H1 (cell line): ENCODE measurements around the gene NECTIN1. TPM values are rescaled to one million over a fixed set of nuclear protein-coding genes. Genes with fewer than 3 reads are reported as not detected.

Source experiments
- CTCF ChIA-PET: fragments of 300-600 bp; sonication (Branson Sonifier 250); formaldehyde crosslinking; loops from one replicate; lab custom pipeline; 2021; ENCODE audit not compliant: partially characterized antibody; lab: Charles Lee
- POLR2A ChIA-PET: fragments of 300-600 bp; sonication (Branson Sonifier 250); formaldehyde crosslinking; loops from one replicate; lab custom pipeline; 2021; ENCODE audit warnings: inconsistent platforms; ENCODE audit not compliant: partially characterized antibody; lab: Charles Lee
- DNase-seq, 2 experiments: peaks; one replicate each; pipeline versions ENCODE4 v3.0.0 to v3.0.0-alpha.2; 2010 to 2022; ENCODE audit warnings: low spot score in 2 of 2, low read depth in 1 of 2, mixed read lengths in 1 of 2
- FAIRE-seq: peaks from 2 replicates; lab custom pipeline; 2011; peaks lifted over from hg19 to GRCh38; lab: Jason Lieb, UNC
- H2AFZ ChIP-seq: 2 replicates; pipeline ENCODE4 v1.8.1; 2012; ENCODE audit warnings: low read length, inconsistent platforms
- H2AK5ac ChIP-seq: 2 replicates; pipeline ENCODE4 v1.6.1; 2013; ENCODE audit warnings: low read depth, low read length
- H2BK120ac ChIP-seq: replicated peaks from 2 replicates; pipeline ENCODE3; 2013; ENCODE audit warnings: low read depth, low read length, inconsistent platforms
- H2BK12ac ChIP-seq: 2 replicates; pipeline ENCODE4 v1.6.1; 2013; ENCODE audit warnings: low read depth, low read length
- H2BK15ac ChIP-seq: 2 replicates; pipeline ENCODE4 v1.6.1; 2013; ENCODE audit warnings: low read length
- H2BK20ac ChIP-seq: 2 replicates; pipeline ENCODE4 v1.6.1; 2013; ENCODE audit warnings: low read length
- H2BK5ac ChIP-seq: 2 replicates; pipeline ENCODE4 v1.6.1; 2013; ENCODE audit warnings: low read depth, low read length
- H3K14ac ChIP-seq: 2 replicates; pipeline ENCODE4 v1.6.1; 2013; ENCODE audit warnings: inconsistent platforms; ENCODE audit not compliant: insufficient read length
- H3K18ac ChIP-seq: 2 replicates; pipeline ENCODE4 v1.6.1; 2013; ENCODE audit warnings: low read length; ENCODE audit errors: extremely low read depth
- H3K23ac ChIP-seq: 2 replicates; pipeline ENCODE4 v1.6.1; 2013; ENCODE audit warnings: inconsistent platforms; ENCODE audit not compliant: insufficient read length
- H3K23me2 ChIP-seq: 2 replicates; pipeline ENCODE4 v1.6.1; 2013; ENCODE audit warnings: low read depth, low read length
- H3K27ac ChIP-seq: 2 replicates; pipeline ENCODE4 v1.6.1; 2011; ENCODE audit warnings: low read depth, low read length, inconsistent platforms
- H3K27me3 ChIP-seq, 4 experiments: replicated peaks in 1 of 4; 1 replicate in 1 of 4; 2 replicates in 3 of 4; pipeline versions ENCODE4 v1.6.1 to v1.8.1; 2011 to 2013; ENCODE audit warnings: low read length in 3 of 4, mild to moderate bottlenecking in 3 of 4, inconsistent platforms in 2 of 4, mixed read lengths in 2 of 4, moderate library complexity in 1 of 4; ENCODE audit not compliant: control insufficient read depth in 3 of 4, insufficient read depth in 3 of 4; ENCODE audit errors: extremely low read depth in 1 of 4
- H3K36me3 ChIP-seq, 4 experiments: 2 replicates each; pipeline versions ENCODE4 v1.6.1 to v1.8.1; 2011 to 2013; ENCODE audit warnings: mild to moderate bottlenecking in 4 of 4, low read length in 3 of 4, moderate library complexity in 2 of 4, control low read depth in 1 of 4, inconsistent platforms in 1 of 4; ENCODE audit not compliant: insufficient read depth in 4 of 4, control insufficient read depth in 2 of 4
- H3K4ac ChIP-seq: replicated peaks from 2 replicates; pipeline ENCODE3; 2013; ENCODE audit warnings: low read length, low read depth, mixed read lengths, inconsistent platforms; ENCODE audit not compliant: insufficient read length
- H3K4me1 ChIP-seq, 4 experiments: replicated peaks in 1 of 4; 1 replicate in 1 of 4; 2 replicates in 3 of 4; pipeline versions ENCODE4 v1.6.1 to v1.8.1; 2011 to 2013; ENCODE audit warnings: low read length in 3 of 4, inconsistent platforms in 2 of 4, mixed read lengths in 1 of 4; ENCODE audit not compliant: insufficient read depth in 4 of 4, control insufficient read depth in 3 of 4
- H3K4me2 ChIP-seq, 2 experiments: 2 replicates each; pipeline versions ENCODE4 v1.6.1 to v1.8.1; 2011 to 2013; ENCODE audit warnings: low read depth in 2 of 2, low read length in 2 of 2, control low read depth in 1 of 2, inconsistent platforms in 1 of 2, mild to moderate bottlenecking in 1 of 2; ENCODE audit not compliant: insufficient read depth in 1 of 2
- H3K4me3 ChIP-seq, 4 experiments: fragments of 200-600, 300-600 bp in 1 of 4; sonication (generic), shearing (Covaris generic), sonication (Bioruptor Twin) in 1 of 4; 2 replicates each; pipeline versions ENCODE4 v1.5.1 to v1.8.1; 2011 to 2016; ENCODE audit warnings: low read length in 4 of 4, low read depth in 3 of 4, control low read depth in 2 of 4, inconsistent platforms in 2 of 4, mild to moderate bottlenecking in 2 of 4, mixed read lengths in 1 of 4, moderate library complexity in 1 of 4; ENCODE audit not compliant: insufficient read depth in 2 of 4; ENCODE audit errors: extremely low read depth in 1 of 4
- H3K56ac ChIP-seq: replicated peaks from 2 replicates; pipeline ENCODE3; 2013; ENCODE audit warnings: low read depth, mild to moderate bottlenecking, mixed read lengths, low read length, inconsistent platforms; ENCODE audit not compliant: insufficient read length
- H3K79me1 ChIP-seq: 2 replicates; pipeline ENCODE4 v1.6.1; 2013; ENCODE audit warnings: low read depth, low read length, control low read depth
- H3K79me2 ChIP-seq, 2 experiments: 2 replicates each; pipeline versions ENCODE4 v1.6.1 to v1.8.1; 2012 to 2013; ENCODE audit warnings: low read length in 2 of 2, mild to moderate bottlenecking in 2 of 2, inconsistent platforms in 1 of 2; ENCODE audit not compliant: insufficient read depth in 2 of 2, control insufficient read depth in 1 of 2
- H3K9ac ChIP-seq, 4 experiments: replicated peaks in 1 of 4; 1 replicate in 1 of 4; 2 replicates in 3 of 4; pipeline versions ENCODE4 v1.6.1 to v1.8.1; 2011 to 2013; ENCODE audit warnings: low read depth in 3 of 4, low read length in 3 of 4, control low read depth in 2 of 4, mild to moderate bottlenecking in 2 of 4, moderate library complexity in 2 of 4, inconsistent platforms in 1 of 4; ENCODE audit errors: extremely low read depth in 1 of 4
- H3K9me3 ChIP-seq, 2 experiments: 2 replicates each; pipeline versions ENCODE4 v1.6.1 to v1.8.1; 2012 to 2013; ENCODE audit warnings: mild to moderate bottlenecking in 2 of 2, moderate library complexity in 2 of 2, control low read depth in 1 of 2, inconsistent platforms in 1 of 2, low read depth in 1 of 2, low read length in 1 of 2, mixed read lengths in 1 of 2; ENCODE audit not compliant: insufficient read depth in 2 of 2
- H4K20me1 ChIP-seq, 2 experiments: replicated peaks in 1 of 2; 2 replicates each; pipeline versions ENCODE3 to v1.8.1; 2011 to 2013; ENCODE audit warnings: inconsistent platforms in 2 of 2, low read length in 2 of 2, mild to moderate bottlenecking in 1 of 2; ENCODE audit not compliant: insufficient read depth in 2 of 2, control insufficient read depth in 1 of 2
- H4K5ac ChIP-seq: 2 replicates; pipeline ENCODE4 v1.6.1; 2013; ENCODE audit warnings: low read length, low read depth, mixed read lengths, inconsistent platforms; ENCODE audit not compliant: insufficient read length
- H4K8ac ChIP-seq: 2 replicates; pipeline ENCODE4 v1.8.0; 2013; ENCODE audit warnings: mild to moderate bottlenecking, moderate library complexity, low read length, inconsistent platforms; ENCODE audit not compliant: insufficient read depth; ENCODE audit errors: extremely low read depth
- H4K91ac ChIP-seq: replicated peaks from 2 replicates; pipeline ENCODE3; 2013; ENCODE audit warnings: low read length, mixed read lengths, inconsistent platforms; ENCODE audit not compliant: insufficient read length
- CREB1 ChIP-seq: IDR thresholded peaks from 2 replicates; pipeline ENCODE4 v1.6.1; 2012; ENCODE audit warnings: inconsistent platforms
- EGR1 ChIP-seq: IDR thresholded peaks from 2 replicates; pipeline ENCODE4 v1.6.1; 2011; ENCODE audit warnings: low read depth, low read length, borderline replicate concordance
- HDAC2 ChIP-seq, 2 experiments: fragments of 300-600 bp in 1 of 2; sonication (generic) in 1 of 2; IDR thresholded peaks; 2 replicates each; pipeline ENCODE4 v1.6.1; 2011 to 2012; ENCODE audit warnings: low read depth in 2 of 2, low read length in 2 of 2, mild to moderate bottlenecking in 2 of 2, moderate library complexity in 2 of 2, borderline replicate concordance in 1 of 2, inconsistent platforms in 1 of 2
- RBBP5 ChIP-seq: IDR thresholded peaks from 2 replicates; pipeline ENCODE4 v1.7.1; 2012; ENCODE audit warnings: low read depth, mild to moderate bottlenecking, inconsistent platforms, low read length, moderate library complexity, borderline replicate concordance
- RNF2 ChIP-seq: fragments of 200-900, 300-1000 bp; sonication (generic); IDR thresholded peaks from 2 replicates; pipeline ENCODE4 v1.7.1; 2016; ENCODE audit warnings: borderline replicate concordance, low read depth, mild to moderate bottlenecking, antibody characterized with exemption, low read length; ENCODE audit not compliant: poor library complexity, severe bottlenecking; ENCODE audit errors: missing control alignments
- SAP30 ChIP-seq: fragments of 300-600 bp; sonication (generic); IDR thresholded peaks from 2 replicates; pipeline ENCODE4 v1.7.1; 2012; ENCODE audit warnings: low read length, moderate library complexity, mild to moderate bottlenecking, inconsistent platforms; ENCODE audit not compliant: insufficient read depth, insufficient replicate concordance
- SIN3A ChIP-seq, 2 experiments: IDR thresholded peaks in 1 of 2; conservative IDR thresholded peaks in 1 of 2; 2 replicates each; pipeline ENCODE4 v1.6.1; 2011 to 2012; ENCODE audit warnings: low read length in 2 of 2, improper control_type of control experiment in 1 of 2, low read depth in 1 of 2, mild to moderate bottlenecking in 1 of 2
- SIX5 ChIP-seq: IDR thresholded peaks from 2 replicates; pipeline ENCODE4 v1.6.1; 2011; ENCODE audit warnings: mild to moderate bottlenecking, low read depth, low read length
- TAF1 ChIP-seq: IDR thresholded peaks from 2 replicates; pipeline ENCODE4 v1.6.1; 2011; ENCODE audit warnings: mild to moderate bottlenecking, low read depth, low read length
- ZNF274 ChIP-seq: IDR thresholded peaks from 2 replicates; pipeline ENCODE4 v1.7.0; 2012; ENCODE audit warnings: low read length, borderline replicate concordance; ENCODE audit errors: extremely low read depth
- WGBS, 2 experiments: shearing (Covaris generic) in 1 of 2; methylation state at CpG; one replicate each; pipeline versions ENCODE4 v1.1.6 to v1.1.7; 2013 to 2015; ENCODE audit warnings: low lambda C conversion rate in 2 of 2, mixed read lengths in 2 of 2, inconsistent platforms in 1 of 2, low coverage in 1 of 2, missing lambda C conversion rate in 1 of 2; ENCODE audit not compliant: insufficient replicate concordance in 2 of 2, insufficient coverage in 1 of 2, insufficient read length in 1 of 2; ENCODE audit errors: extremely low coverage in 1 of 2, missing lambda C conversion rate in 1 of 2; 5-methylcytosine and 5-hydroxymethylcytosine counted together
- polyA plus RNA-seq, 7 experiments: library from polyadenylated mRNA; depleted of rRNA in 3 of 7; stranded (reverse) in 5 of 7; unstranded in 2 of 7; fragments of >200 nt in 5 of 7; fragments of 200-250 nt in 2 of 7; gene quantifications; 1 replicate in 5 of 7; 2 replicates in 1 of 7; 4 replicates in 1 of 7; pipeline versions ENCODE4 v1.2.1 to v1.2.3, GENCODE V29; 2011 to 2013; ENCODE audit warnings: missing spikeins in 2 of 7, mixed read lengths in 2 of 7
- total RNA-seq: library from RNA; stranded (reverse); fragmentation: NEBNext Ultra II Directional; extraction: Animal tissue kit (Norgen Biotek cat#: 25700); gene quantifications from 2 replicates; pipeline ENCODE4 v1.2.1, GENCODE V29; 2021

The NECTIN1 gene
- total and polyA plus RNA-seq, 2 of the 8 experiments (the other 6 are each of a cell fraction or from before 2014, with no cell fraction given): 43.2 to 97.7 TPM

DNA sequence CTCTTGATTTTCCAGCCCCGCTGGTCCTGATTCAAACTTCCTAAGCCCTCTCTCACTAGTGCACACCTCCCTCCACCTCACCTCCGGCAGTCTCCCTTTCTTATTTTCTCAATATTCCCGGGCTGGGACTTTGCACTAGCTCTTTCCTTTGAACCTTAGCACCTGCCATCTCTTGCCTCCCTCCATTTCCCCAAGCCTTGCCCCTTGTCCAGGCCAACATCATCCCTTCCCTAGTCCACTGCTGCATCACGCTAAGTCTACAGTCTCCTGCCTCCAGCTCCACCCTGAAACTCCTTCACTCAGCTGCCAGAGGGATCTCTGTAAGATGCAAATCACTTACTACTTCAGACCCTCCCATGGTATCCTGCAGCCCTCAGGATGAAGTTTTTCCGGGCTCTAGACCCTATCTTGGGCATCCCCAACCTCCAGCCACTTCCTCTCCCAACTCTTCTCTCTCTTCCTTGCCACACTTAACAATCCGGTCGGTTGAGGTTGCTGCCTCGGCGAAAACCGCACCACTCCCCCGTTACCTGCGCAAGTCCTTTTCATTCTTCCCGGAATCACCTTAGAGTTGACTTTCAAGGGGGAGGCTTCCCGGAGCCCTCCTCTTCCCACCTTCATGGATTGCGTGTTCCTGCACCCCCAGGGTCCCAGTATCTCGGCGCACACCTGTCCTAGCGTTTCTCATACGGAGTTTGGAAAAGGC lies 42.7 kb downstream of the NECTIN1 start:
- H3K27me3 ChIP-seq: no peaks in the 10 kb centered on the region
- H3K9me3 ChIP-seq: no peaks in the 10 kb centered on the region
- H4K20me1 ChIP-seq: peaks cover 39 to 54% of the 10 kb centered on the region in 2 experiments
- FAIRE-seq (no peak), DNase-seq (no peak)
- no peak overlapping the region for H2BK12ac ChIP-seq
- no peak overlapping the region for H3K4me3 ChIP-seq
- H4K8ac ChIP-seq: no peak overlapping the region
- H2AK5ac ChIP-seq: no peak overlapping the region
- peaks cover 0 to 88% of the 10 kb centered on the region in 2 experiments; a peak in 2 of 4 replicates for H3K79me2 ChIP-seq
- H4K5ac ChIP-seq: no peak overlapping the region
- ChIA-PET POLR2A (interaction anchor here (1.5 kb wide), 1 partner anchor 181 kb away, joined by 3 read pairs; no protein-coding TSS in a partner anchor), CTCF (interaction anchor here (0.9 to 8.4 kb wide), 12 partner anchors 8 to 422 kb away, joined by 3 to 53 read pairs (median 6); partner anchors contain the start of gene NECTIN1)
- no peak overlapping the region for H3K4me2 ChIP-seq
- H3K36me3 ChIP-seq: 0 out of 8 replicates have a peak, but pooled peaks cover 0 to 2% (median 0%) of the 10 kb centered on the region in 4 experiments
- H3K4me1 ChIP-seq: peaks cover 9 to 53% (median 34%) of the 10 kb centered on the region in 4 experiments
- H3K79me1 ChIP-seq: peaks cover 42% of the 10 kb centered on the region
- H3K9ac ChIP-seq: no peak overlapping the region
- no peak overlapping the region for H3K27ac ChIP-seq
- no peaks in the 10 kb centered on the region for H3K23me2 ChIP-seq
- H2BK20ac ChIP-seq: no peak overlapping the region
- no peak overlapping the region for H3K14ac ChIP-seq
- no peak overlapping the region for H3K23ac ChIP-seq
- no peak overlapping the region for H2BK15ac ChIP-seq
- no peak overlapping the region for H3K56ac ChIP-seq
- H2BK5ac ChIP-seq: no peak overlapping the region
- WGBS, 2 experiments: 88% methylated on average over 19 of the region's 19 CpGs; no CpG with 5 or more reads in 1 of the 2 experiments
- no peak overlapping the region for H2AFZ ChIP-seq
- no peak overlapping the region for H2BK120ac ChIP-seq
- H3K4ac ChIP-seq: no peak overlapping the region
- no peak overlapping the region for H4K91ac ChIP-seq
- 0 out of 2 replicates have a peak overlapping the region, but pooled peaks have one; percentile 15 for H3K18ac ChIP-seq
- TF ChIP-seq EGR1 (no peak), SAP30 (no peak), RBBP5 (no peak), CREB1 (no peak), ZNF274 (no peak), TAF1 (no peak), SIN3A (conservative IDR thresholded peaks at IDR 0.05 in 1 of 2, IDR thresholded peaks at IDR 0.05 in 1 of 2; ENCODE audit: low read depth in 1 of 2, low read length in 2 of 2) (no peak), SIX5 (no peak), RNF2 (no peak), HDAC2 (IDR thresholded peaks at IDR 0.05; ENCODE audit: borderline replicate concordance in 1 of 2, low read depth in 2 of 2, low read length in 2 of 2) (no peak)
